ENCODE measurements around the gene GOLGA6L4.
"Not testable (repeated sequence)": the region's sequence is repeated elsewhere in the genome, so short reads cannot be mapped to it uniquely, and the experiment has no call there.

DNA sequence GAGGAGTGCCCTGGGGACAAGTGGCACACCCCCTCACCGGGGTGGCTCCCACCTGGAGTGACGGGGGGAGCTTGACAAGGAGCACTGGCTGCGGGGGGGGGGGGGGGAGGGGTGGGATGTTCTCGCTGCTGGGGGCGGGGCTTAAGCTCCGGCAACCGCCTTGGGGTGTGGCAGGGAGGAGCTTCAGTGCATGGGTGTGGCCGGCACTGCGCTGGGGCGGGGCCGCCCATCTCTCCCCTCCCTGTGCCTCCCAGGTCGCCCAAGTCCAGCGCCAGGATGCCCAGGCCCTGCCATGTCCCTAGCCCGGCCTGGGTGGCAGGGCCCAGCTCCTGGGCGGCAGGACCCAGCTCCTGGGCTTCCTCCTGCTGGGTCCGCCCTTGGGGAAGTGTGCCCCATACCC, 35.7 kb upstream of the GOLGA6L4 start:
- TF ChIP-seq POLR2A, CTCF, EP300 (IDR thresholded peaks at IDR 0.05): not testable (repeated sequence)

Data from ovary (tissue), 3 donors.